WTC11 (cell line): ENCODE measurements around the gene DPY19L3.

Experiments
- CTCF ChIP-seq: fragments of 200-600 bp; IDR thresholded peaks from 2 replicates; pipeline ENCODE4 v1.8.0; 2022; ENCODE audit warnings: antibody characterized with exemption
- FOXJ3 ChIP-seq: sonication (generic); formaldehyde crosslinking; IDR thresholded peaks from 2 replicates; pipeline ENCODE4 v1.9.0; 2021; ENCODE audit warnings: missing genetic modification reagents, mild to moderate bottlenecking, borderline replicate concordance
- IRF2 ChIP-seq: sonication (generic); formaldehyde crosslinking; IDR thresholded peaks from 2 replicates; pipeline ENCODE4 v1.8.0; 2022; ENCODE audit warnings: low read depth, missing genetic modification reagents, borderline replicate concordance
- MXD4 ChIP-seq: fragments of 250-450 bp; sonication (Bioruptor Pico); IDR thresholded peaks from 2 replicates; pipeline ENCODE4 v1.8.0; 2021; ENCODE audit warnings: mild to moderate bottlenecking, moderate library complexity, borderline replicate concordance
- NR3C1 ChIP-seq: sonication (generic); formaldehyde crosslinking; conservative IDR thresholded peaks from 2 replicates; pipeline ENCODE4 v1.8.1; 2023; ENCODE audit warnings: low read depth, mild to moderate bottlenecking, missing genetic modification reagents
- SMAD4 ChIP-seq: sonication (generic); formaldehyde crosslinking; IDR thresholded peaks from 2 replicates; pipeline ENCODE4 v1.8.0; 2022; ENCODE audit warnings: mild to moderate bottlenecking, missing genetic modification reagents
- SP1 ChIP-seq: sonication (generic); formaldehyde crosslinking; conservative IDR thresholded peaks from 2 replicates; pipeline ENCODE4 v1.8.1; 2022; ENCODE audit warnings: missing genetic modification reagents
- TEAD4 ChIP-seq: sonication (generic); formaldehyde crosslinking; IDR thresholded peaks from 2 replicates; pipeline ENCODE4 v1.8.0; 2022; ENCODE audit warnings: mild to moderate bottlenecking, missing genetic modification reagents

GRCh38 chr19:32403291-32403995 is 2.1 kb upstream of the DPY19L3 start:
- no peak for TF ChIP-seq IRF2 (CRISPR knock-in tag)
- no peak for TF ChIP-seq TEAD4
- no peak for TF ChIP-seq FOXJ3 (CRISPR knock-in tag)
- no peak for TF ChIP-seq NR3C1
- TF ChIP-seq SMAD4 (CRISPR knock-in tag), result no peak
- TF ChIP-seq SP1 (CRISPR knock-in tag), result no peak
- TF ChIP-seq CTCF, result no peak
- TF ChIP-seq MXD4 (CRISPR knock-in tag), result no peak
